NCI-H1048 (cell line): ENCODE measurements around the gene ADGRV1.

Experiments
- DNase-seq: peaks from one replicate; lab custom pipeline; 2025; lab: John Stamatoyannopoulos, UW

Gene ADGRV1

DNA sequence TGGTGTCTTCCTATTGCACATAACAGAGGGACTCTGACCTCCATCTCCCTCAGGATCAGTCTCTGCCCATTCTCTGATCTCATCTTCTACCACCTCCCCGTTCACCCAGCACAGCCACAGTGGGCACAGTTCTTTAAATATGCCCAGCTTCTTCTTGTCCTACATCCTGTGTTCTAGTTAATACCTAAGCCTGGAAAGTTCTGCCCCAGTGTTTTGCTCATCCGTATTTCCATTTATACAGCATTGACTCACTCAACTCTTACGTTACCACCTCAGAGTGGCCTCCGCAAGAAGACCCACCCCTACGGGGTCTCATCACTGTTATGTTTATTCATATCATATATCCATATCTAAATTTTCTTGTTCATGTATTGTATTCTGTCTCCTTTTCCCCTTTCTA is 315.5 kb downstream of the ADGRV1 start:
- DNase-seq = no peak

DNA sequence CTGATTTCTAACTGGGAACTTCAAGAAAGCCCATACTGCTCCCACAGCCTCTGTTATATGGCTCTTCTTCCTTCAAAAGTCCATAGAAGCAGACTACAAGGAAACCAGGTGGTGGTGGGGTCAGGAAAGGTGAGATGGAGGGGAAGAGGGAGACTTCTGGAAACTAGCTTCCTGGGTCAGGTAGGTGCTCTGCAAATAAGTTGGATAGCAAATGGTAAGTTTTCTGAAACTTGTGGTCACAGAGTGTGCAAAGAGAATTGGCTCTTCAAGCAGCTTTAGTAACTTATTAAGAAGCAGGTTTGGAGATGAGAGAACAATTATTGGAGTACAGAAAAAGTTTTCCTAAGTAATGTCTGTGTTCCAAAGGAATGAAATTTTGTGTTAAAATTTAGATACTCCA is 316.9 kb downstream of the ADGRV1 start:
- no peak for DNase-seq

DNA sequence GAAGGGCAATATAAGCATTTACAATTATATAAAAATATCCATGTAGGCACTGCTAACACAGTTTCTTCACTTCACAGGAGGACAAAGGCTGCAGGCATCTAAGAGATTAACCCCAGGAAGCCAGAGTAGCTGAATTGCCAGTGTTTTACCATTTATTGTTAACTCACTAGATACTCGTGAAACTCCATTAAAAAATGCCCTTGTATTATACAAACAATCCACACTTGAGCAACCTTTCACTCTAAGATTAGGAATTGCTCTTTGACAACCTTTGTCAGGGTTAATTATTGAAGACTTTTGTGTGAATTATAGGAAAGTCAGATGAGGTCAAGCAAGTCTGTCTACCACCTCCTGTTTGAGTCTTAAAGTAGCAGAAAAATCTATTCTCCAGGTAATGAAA is 317.8 kb downstream of the ADGRV1 start:
- DNase-seq = no peak

DNA sequence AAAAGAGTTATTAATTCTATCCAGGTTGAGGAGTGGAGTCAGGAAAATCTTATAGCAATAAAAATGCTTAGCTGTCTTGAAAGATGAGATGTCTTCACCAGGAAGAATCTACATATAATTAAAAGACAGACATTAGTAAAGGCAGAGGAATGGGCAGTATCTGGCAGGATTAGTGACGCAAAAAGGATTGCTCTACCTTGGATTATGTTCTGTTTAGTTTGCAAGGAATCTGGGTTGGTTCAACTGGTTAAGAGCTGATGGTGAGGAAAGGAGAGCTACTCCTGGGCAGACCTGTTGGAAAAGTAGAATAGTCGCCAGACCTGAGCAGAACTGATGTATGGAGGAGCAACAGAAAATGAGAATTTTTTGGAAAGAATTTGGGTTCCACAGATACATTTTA is 318.5 kb downstream of the ADGRV1 start:
- no peak for DNase-seq

DNA sequence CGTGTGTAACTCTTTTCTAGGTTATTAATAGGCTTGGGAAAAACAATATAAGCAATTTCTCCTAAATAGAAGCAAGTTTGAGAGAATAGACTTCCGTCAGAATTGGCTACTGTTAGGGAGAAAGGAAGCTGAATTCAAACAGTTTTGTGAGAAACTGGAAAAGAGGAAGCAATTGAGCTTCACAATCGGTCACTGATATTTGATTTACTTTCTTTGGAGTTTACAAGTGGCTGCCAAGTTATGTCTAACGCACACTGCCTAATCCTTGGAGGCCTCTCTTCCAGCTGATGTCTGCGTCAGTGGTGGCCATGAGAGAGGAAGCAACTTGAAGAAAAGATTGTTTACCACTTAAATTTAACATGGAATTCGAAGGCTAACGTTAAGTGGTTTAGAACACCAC is 319.5 kb downstream of the ADGRV1 start:
- DNase-seq = no peak

DNA sequence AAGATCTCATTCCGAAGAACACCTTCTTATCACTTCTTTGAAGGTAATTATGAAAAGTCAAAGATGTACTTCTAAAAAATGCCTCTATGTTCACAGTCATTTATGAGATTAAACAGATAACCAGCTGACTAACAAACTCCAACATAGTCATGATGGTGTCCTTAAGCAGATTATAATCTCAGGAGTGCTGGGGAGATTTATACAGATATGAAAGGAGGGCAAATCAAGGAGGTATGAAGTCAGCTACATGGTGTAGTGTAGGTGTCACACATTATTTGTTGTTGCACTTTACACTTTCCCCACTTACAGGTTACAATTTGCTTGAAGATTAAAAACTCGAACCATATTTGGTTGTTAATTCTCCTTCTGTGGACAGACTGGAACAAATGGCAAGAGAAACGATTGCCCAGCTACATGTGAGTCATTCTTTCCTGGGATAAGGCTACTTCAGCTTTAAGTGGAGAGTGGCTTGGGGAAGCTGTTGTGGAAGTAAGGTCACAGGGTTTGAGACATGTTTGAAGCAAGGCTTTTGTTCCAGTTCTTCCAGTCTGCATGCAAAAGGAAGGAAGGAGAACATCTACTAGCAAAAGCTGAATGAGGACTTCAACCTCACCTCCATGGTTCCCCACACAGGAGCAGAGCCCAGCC is 320.1 kb downstream of the ADGRV1 start:
- DNase-seq = no peak

DNA sequence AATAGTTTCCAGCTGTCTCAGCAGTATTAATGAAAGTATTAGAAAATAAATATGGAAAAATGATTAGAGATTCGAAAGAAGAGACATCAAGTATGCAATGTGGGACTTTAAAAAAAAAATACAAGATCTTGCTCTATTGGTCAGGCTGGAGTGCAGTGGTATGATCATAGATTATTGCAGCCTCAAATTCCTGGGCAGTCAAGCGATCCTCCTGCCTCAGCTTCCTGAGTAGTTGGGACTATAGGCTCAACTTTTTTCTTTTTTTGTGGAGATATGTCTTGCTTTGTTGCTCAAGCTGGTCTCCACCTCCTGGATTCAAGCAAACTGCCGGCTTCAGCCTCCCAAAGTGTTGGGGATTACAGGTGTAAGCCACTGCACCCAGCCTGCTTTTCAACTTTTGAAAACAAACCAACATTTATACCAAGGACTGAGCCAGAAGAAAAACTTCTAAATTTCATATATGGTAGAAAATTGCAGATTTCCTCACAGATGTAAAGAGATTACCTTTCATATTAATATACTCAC is 323.1 kb downstream of the ADGRV1 start:
- DNase-seq = no peak

DNA sequence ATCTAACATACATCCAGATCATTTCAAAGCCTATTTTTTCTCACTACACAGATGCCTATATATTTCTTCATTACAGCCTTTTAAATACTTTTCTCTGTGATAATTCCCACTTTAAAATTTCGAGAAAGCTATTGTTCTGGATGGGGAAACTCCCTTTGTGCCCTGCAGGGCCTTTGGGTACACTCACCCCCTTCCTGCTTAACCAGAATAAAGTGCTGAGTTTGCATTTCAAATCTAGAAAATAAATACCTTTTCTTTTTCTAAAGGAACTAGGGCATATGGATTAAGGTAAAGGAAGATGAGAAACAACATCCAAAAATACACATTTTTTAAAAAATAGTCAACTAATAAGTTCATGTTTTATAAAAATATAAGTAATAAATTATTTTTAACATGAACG is 323.9 kb downstream of the ADGRV1 start:
- no peak for DNase-seq

DNA sequence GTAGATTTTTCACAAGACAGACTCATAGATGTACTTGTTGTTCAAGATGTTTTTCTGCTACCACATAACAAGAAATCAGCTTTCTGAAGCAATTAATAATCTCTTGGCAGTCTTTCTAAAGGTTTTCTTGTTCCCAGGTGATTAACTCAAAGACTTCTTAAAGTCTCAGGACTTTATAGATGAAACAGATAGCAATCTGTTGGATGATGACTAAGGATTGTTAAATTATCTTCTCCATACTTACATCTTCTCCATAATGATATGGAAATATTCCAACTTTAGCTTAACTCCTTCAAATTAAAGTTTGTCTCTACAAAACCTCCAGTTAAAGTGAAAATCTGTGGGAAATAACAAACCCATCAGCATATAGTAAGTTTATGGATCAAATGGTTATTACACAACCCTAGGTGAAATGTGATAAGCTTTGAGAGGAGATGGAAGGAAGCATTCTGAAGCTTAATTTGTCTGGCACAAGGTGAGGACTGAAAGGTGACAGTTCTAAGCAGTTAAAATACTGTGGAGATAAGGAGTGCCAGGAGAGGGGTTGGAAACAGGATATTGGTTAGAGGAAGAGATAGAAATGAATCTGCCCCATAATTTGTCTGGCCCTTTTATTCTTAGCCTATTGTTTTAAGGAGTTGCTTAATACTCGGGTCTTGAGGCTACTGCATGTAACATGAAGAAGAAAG is 326.7 kb downstream of the ADGRV1 start:
- no peak for DNase-seq

DNA sequence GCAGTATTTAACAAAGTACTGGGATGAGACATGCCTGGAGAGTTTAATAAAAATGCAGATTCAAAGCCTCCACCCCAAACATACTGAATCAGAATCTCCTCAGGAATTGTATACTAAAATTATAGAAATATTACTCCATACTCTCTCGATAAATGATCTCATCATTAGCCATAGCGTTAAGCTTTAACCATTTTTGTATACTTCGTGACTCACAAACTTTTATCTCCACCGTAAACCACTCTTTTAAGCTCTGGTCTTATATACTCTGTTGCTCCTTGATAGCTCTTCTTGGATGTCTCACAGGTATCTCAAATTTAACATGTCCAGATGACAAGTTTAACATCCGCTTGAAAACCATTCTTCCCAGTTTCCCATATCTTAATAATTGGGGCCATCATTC is 327.8 kb downstream of the ADGRV1 start:
- no peak for DNase-seq

DNA sequence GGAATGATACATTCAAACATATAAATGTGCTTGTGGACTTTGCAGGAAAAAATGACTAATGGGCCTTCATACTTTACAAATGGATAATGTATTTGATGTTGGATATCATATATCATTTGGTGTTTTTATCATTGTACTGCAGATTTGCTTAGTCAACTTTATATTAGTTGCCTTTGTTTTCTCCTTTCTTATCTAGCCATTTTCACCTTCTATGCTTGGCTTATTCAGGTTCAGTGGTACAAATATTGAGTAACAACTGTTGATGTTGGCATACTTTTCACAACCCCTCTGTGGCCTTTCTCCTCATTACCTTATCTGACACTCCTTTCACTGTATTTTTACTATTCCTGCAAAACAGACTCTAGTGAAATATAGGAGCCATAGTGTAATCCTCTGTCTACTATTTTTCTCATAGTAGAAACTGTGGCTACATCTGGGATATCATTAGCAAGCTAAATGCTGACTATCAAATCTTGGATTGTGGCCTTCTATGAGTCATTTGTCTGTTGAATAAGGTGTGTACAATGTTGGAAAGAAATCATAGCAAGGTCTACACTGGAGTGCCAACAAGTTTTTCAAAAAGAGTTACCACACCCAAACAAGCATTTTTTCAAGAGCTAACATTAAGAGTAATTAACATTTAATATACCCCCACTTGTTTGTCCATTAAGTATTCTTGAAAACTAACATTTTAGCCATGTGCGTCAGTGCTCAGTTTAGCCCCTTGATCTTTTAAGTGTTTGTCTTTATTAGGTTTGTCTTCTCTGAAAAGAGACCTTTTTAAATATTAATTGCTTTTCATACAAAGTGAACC is 330.1 kb downstream of the ADGRV1 start:
- no peak for DNase-seq

DNA sequence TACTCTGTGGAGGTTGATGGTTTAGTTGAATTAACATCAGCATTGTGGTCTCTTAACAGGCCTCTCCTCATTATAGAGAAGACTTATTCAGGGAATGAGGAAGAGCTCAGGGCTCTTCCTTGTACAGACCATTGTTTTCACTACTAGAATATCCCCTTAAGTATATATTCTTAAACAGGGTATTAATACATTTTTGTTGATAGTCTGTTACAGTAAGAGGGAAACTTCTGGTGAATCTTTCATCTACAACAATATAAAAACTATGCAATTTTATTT is 330.7 kb downstream of the ADGRV1 start:
- DNase-seq = no peak

DNA sequence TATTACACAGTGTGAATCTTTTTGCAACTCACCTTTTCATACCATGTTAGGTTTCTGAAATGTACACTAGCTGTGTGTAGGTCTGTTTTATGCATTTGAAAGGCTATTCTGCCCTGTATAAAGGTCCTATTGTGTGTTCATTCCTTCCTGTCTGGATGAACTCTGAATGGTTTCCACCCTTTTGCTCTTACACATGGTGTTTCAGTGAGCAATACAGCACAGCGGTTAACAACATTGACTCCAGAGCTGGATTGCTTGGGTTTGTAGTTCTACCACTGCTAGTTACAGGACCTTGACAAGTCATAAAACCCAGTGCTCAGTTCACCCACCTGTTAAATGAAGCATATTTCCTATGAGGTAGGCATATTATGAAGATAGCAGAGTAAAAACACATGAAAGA is 331.6 kb downstream of the ADGRV1 start:
- DNase-seq = no peak

DNA sequence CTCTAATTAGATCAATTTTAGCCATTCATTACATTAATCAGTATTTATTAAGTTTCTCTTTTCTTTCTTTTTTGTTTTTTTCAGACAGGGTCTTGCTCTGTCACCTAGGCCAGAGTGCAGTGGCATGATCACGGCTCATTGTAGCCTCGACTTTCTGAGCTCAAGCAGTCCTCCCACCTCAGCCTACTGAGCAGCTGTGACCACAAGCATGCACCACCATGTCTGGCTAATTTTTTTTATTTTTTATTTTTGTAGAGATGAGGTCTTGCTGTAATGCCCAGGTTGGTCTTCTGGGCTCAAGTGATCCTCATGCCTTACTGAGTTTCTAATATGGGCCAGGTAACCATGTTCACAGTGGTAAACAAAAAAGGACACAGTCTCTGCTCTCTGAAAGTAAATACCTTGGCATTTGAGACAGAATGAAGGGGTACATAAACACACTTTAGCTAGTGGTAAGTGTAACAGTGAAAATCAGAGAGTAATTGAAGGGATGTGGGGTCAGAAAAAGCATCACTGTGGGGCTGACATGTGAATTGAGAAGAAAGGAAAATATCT is 336.3 kb downstream of the ADGRV1 start:
- DNase-seq = no peak

DNA sequence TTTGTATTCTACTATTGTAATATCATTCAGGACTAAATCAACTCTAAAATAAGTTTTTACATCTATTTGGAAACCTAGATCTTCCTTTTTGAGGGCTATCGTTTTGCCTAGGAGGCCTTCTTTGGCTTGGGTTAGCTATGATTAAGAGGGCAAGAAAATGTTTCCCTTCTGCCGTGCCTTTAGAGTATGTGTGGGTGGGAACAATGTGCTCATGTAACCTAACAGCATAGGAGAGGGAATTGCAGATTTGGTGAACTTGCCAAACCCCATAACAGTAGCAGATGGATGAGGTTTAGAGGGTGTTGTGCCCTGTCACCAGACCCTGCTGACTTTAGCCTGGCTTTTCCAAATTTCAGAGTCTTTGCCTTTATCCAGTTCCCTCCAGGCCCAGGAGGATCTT is 339.0 kb downstream of the ADGRV1 start:
- DNase-seq = no peak

DNA sequence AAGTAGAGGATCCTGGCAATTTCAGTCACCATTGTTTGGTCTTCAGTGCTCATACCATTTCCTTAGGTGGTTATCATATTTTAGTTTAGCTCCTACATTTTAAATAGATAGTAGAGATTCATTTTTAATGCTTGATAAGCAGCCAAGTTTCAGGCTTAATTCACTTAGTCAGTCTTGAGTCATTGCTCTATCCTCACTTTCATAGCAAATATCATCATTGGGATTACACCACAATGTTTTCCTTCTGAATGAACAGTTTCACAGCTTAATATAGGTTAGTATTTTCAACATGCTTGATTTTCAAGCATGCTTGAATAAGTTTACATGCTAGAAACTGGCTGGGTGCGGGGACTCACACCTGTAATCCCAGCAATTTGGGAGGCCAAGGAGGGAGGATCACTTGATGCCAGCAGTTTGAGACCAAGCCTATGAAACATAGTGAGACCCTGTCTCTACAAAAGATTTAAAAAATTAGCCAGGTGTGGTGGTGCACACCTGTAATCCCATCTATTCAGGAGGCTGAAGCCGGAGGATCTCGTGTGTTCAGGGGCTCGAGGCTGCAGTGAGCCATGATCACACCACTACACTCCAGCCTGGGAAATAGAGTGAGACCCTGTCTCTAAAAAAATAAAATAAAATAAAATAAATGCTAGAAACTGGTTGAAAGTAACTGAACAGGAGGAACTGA is 339.9 kb downstream of the ADGRV1 start:
- no peak for DNase-seq

DNA sequence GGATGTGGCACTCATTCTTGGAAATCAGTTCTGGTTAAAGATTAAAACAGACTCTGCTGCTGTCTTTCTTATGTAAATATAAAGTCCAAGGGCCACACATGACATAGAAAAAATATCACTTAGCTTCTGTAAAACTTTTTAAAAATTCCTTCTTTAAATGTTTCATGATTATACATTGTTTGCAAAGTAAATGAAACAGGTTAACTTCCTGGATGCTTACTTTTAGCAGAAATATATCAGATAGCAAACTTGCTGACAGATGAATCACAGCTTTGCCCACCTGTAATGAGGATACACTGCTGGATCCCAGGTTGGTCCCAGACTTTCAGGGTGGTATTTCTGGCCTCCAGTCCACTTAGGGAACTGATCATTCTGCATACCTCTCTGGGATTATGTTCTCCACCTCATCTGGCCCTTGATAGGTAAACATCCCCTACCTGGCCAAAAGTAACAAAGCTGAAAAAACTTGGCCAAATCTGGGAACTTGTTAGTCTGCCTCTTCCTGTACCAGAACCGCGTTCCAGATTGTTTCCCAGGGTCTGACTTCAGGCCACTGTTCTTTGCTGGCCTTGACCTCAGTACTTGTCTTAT is 340.5 kb downstream of the ADGRV1 start:
- DNase-seq = no peak

DNA sequence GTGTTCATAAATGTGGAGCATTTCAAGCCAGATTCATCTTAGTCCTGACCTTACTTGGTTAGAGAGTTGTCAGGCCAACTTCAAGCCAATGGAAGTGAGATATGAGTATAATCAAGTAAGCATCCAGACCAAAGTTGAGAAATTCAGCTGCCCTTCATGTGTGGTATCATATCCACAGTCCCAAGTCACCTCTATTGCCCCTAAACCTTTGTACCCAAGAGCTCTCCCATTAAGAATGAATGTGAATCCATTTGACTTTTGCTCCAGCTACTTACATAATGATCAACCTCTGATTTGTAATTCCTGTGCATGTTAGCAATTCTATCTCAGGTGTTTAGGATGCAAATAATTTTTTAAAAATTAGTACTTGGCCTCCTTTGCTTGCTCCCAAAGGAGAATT is 342.7 kb downstream of the ADGRV1 start:
- no peak for DNase-seq

DNA sequence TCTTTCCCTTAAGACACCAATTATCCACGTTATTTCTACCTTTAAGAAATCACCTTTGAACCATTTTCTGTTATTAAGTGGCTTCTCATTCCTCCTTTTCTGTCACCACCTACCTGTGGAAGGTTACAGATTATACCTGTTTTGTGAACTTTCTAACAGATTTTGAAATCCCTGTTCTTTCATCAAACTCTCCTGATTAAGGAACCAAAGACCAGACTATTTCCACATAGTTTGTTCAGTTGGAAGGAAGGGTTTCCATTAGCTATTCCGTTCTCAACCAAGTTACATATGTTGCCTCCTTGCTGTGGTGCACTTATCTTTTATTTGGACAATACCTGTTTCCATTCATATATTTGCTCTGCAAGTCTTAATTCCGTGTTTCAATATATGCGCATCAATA is 343.6 kb downstream of the ADGRV1 start:
- no peak for DNase-seq

DNA sequence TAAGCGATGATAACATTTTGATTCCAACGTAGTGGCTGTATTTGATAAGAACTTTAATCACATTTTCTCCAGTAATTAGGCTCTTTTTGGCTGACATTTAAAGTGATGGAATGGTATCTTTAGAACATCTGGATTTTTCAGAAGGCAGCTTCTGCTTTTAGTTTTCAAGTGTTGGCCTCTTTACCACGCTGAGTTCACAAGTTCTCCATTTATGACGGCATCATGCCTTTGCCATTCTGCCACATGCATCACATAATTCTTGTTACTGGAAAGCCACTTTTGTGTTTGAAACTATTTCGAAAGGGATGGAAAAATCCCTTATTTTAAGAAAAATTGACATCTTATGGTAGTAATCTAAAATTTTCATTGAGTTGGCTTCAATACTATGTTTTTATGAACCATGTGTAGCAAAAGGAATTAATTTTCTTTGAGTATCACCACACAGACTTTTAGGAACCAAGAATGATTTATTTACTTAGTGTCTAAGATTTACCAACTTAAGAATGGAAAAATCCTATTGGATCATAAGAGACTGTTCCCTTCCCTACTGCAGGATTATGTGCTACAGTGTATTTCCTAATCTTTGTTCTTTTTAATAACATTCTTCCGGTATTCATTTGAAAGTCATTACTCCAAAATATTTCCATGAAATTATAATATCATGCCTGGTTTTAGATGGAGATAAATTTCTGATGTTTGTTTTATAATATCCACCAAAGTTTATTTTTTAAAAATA is 344.2 kb downstream of the ADGRV1 start:
- no peak for DNase-seq

DNA sequence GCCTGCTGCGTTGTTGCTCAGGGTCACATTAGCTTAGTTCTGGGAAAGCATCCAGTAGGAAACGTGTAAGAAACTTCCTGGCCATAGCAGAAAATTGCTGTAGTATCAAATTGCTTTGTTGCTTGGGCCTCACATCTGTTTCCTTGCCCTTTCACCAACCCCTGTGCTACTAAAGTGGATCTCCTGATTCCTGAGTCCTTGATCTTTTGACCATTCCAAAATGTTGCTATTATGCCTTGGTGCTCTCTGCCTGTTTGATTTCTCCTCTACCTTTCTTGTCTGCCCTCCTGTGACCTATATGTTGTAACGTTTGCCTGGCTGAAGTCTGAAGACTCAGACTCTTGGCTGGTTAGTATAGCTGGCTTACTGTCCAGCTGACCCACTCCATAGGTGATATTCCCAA is 350.5 kb downstream of the ADGRV1 start:
- no peak for DNase-seq
